HCT116 (cell line): ENCODE data around the gene CAPSL. TPM values are rescaled to one million over a fixed set of nuclear protein-coding genes. Genes with fewer than 3 reads are reported as not detected.

Experiments
- ATAC-seq: fragments of 200-7000 bp; cut with Tn5 transposase; 2 replicates; pipeline ENCODE4 v1.9.1; 2020; ENCODE audit warnings: mild to moderate bottlenecking, moderate library complexity
- BruUV-seq: library from RNA; stranded (reverse); fragments of 400-500 nt; replicated peaks from 2 replicates; lab custom pipeline; 2021; lab: Mats Ljungman, UMichigan
- CTCF ChIA-PET: fragments of 300-600 bp; sonication (Branson Sonifier 250); formaldehyde crosslinking; loops from one replicate; lab custom pipeline; 2021; ENCODE audit warnings: antibody characterized with exemption; lab: Charles Lee
- POLR2A ChIA-PET: fragments of 300-600, 350-600 bp; sonication (Branson Sonifier 250); formaldehyde crosslinking; loops from one replicate; lab custom pipeline; 2021; ENCODE audit warnings: antibody characterized with exemption; lab: Charles Lee
- RAD21 ChIA-PET, 2 experiments: fragments of 300-600 bp; sonication (Branson Sonifier 250); formaldehyde crosslinking; loops; one replicate each; lab custom pipeline; 2023; ENCODE audit warnings: low total read pairs in 2 of 2; ENCODE audit not compliant: uncharacterized antibody in 2 of 2, unreplicated experiment in 2 of 2, low non-redundant PET in 1 of 2; lab: Charles Lee
- DNase-seq: peaks from one replicate; pipeline ENCODE4 v3.0.0-alpha.2; 2010; ENCODE audit warnings: low read depth, low spot score
- H2AFZ ChIP-seq: fragments of 200-600 bp; shearing (Covaris generic), sonication (generic); 2 replicates; pipeline ENCODE4 v1.6.1; 2017; ENCODE audit warnings: low read depth, mixed run types, mixed read lengths, antibody characterized with exemption, low read length; ENCODE audit not compliant: poor library complexity, severe bottlenecking
- H3K27ac ChIP-seq: 2 replicates; pipeline ENCODE4 v1.5.1; 2012; ENCODE audit warnings: low read depth, low read length
- H3K27me3 ChIP-seq: fragments of 200-600 bp; sonication (generic); 2 replicates; pipeline ENCODE4 v1.6.1; 2016; ENCODE audit warnings: mixed run types, low read length, mixed read lengths; ENCODE audit not compliant: insufficient read depth
- H3K36me3 ChIP-seq, 2 experiments: fragments of 200-500 bp in 1 of 2; fragments of 200-600 bp in 1 of 2; sonication (Bioruptor generic) in 1 of 2; sonication (generic) in 1 of 2; 2 replicates each; pipeline versions ENCODE4 v1.5.1 to v1.6.1; 2014 to 2016; ENCODE audit warnings: low read length in 2 of 2, inconsistent platforms in 1 of 2, mixed read lengths in 1 of 2, mixed run types in 1 of 2; ENCODE audit not compliant: insufficient read depth in 2 of 2, control insufficient read depth in 1 of 2
- H3K4me1 ChIP-seq, 2 experiments: fragments of 200-600 bp in 1 of 2; sonication (generic) in 1 of 2; 2 replicates each; pipeline versions ENCODE4 v1.5.1 to v1.6.1; 2012 to 2017; ENCODE audit warnings: low read length in 2 of 2, inconsistent platforms in 1 of 2, mild to moderate bottlenecking in 1 of 2, mixed read lengths in 1 of 2, mixed run types in 1 of 2, moderate library complexity in 1 of 2; ENCODE audit not compliant: insufficient read depth in 2 of 2, control insufficient read depth in 1 of 2
- H3K4me2 ChIP-seq: fragments of 200-600 bp; sonication (generic); 2 replicates; pipeline ENCODE4 v1.6.1; 2017; ENCODE audit warnings: mixed run types, low read length, mixed read lengths
- H3K4me3 ChIP-seq, 2 experiments: fragments of 200-600 bp in 1 of 2; sonication (generic) in 1 of 2; replicated peaks in 1 of 2; 2 replicates each; pipeline ENCODE4 v1.5.1; 2011 to 2016; ENCODE audit warnings: low read length in 2 of 2, control low read depth in 1 of 2, low read depth in 1 of 2, mild to moderate bottlenecking in 1 of 2, mixed read lengths in 1 of 2, mixed run types in 1 of 2
- H3K79me2 ChIP-seq: fragments of 200-600 bp; sonication (generic); 2 replicates; pipeline ENCODE4 v1.6.1; 2017; ENCODE audit warnings: mild to moderate bottlenecking, mixed run types, low read length, moderate library complexity, mixed read lengths; ENCODE audit not compliant: insufficient read depth
- H3K9ac ChIP-seq: fragments of 200-600 bp; sonication (generic); 2 replicates; pipeline ENCODE4 v1.6.1; 2016; ENCODE audit warnings: low read length, mixed read lengths
- H3K9me2 ChIP-seq: fragments of 200-600 bp; sonication (generic), shearing (Covaris generic); 2 replicates; pipeline ENCODE4 v1.6.1; 2017; ENCODE audit warnings: mixed run types, mild to moderate bottlenecking, moderate library complexity; ENCODE audit not compliant: insufficient read depth
- H3K9me3 ChIP-seq, 2 experiments: fragments of 200-500 bp in 1 of 2; fragments of 200-600 bp in 1 of 2; sonication (Bioruptor generic) in 1 of 2; sonication (generic) in 1 of 2; 2 replicates each; pipeline ENCODE4 v1.6.1; 2014 to 2017; ENCODE audit warnings: low read length in 2 of 2, mixed read lengths in 2 of 2, inconsistent platforms in 1 of 2, low read depth in 1 of 2, mild to moderate bottlenecking in 1 of 2, mixed run types in 1 of 2, moderate library complexity in 1 of 2; ENCODE audit not compliant: control insufficient read depth in 1 of 2, insufficient read depth in 1 of 2
- H4K20me1 ChIP-seq: fragments of 200-600 bp; sonication (generic), shearing (Covaris generic); 2 replicates; pipeline ENCODE4 v1.6.1; 2017; ENCODE audit warnings: mixed run types, mild to moderate bottlenecking, moderate library complexity; ENCODE audit not compliant: insufficient read depth
- CBX3 ChIP-seq: IDR thresholded peaks from 2 replicates; pipeline ENCODE4 v1.6.1; 2012; ENCODE audit warnings: low read depth
- CTCF ChIP-seq, 3 experiments: fragments of 200-600 bp in 1 of 3; sonication (generic) in 1 of 3; IDR thresholded peaks in 2 of 3; conservative IDR thresholded peaks in 1 of 3; 2 replicates each; pipeline ENCODE4 v1.5.1; 2012 to 2017; ENCODE audit warnings: low read depth in 2 of 3, low read length in 2 of 3, antibody characterized with exemption in 1 of 3, borderline replicate concordance in 1 of 3, control low read depth in 1 of 3, mild to moderate bottlenecking in 1 of 3, mixed read lengths in 1 of 3, mixed run types in 1 of 3, moderate library complexity in 1 of 3; ENCODE audit not compliant: insufficient read depth in 1 of 3
- EGR1 ChIP-seq: IDR thresholded peaks from 2 replicates; pipeline ENCODE4 v1.6.1; 2012; ENCODE audit warnings: low read depth
- EZH2 ChIP-seq: fragments of 200-600 bp; sonication (generic); IDR thresholded peaks from 2 replicates; pipeline ENCODE4 v1.6.1; 2017; ENCODE audit warnings: antibody characterized with exemption, mixed run types
- EZH2phosphoT487 ChIP-seq: fragments of 200-600 bp; IDR thresholded peaks from 2 replicates; pipeline ENCODE4 v1.6.1; 2018; ENCODE audit warnings: antibody characterized with exemption, borderline replicate concordance
- FOSL1 ChIP-seq: IDR thresholded peaks from 2 replicates; pipeline ENCODE4 v1.6.1; 2012; ENCODE audit warnings: low read depth
- JUND ChIP-seq: IDR thresholded peaks from 2 replicates; pipeline ENCODE4 v1.6.1; 2012
- MAX ChIP-seq: IDR thresholded peaks from 2 replicates; pipeline ENCODE4 v1.6.1; 2012
- POLR2AphosphoS5 ChIP-seq: IDR thresholded peaks from 2 replicates; pipeline ENCODE4 v1.6.1; 2011; ENCODE audit warnings: mild to moderate bottlenecking, low read depth, low read length, moderate library complexity
- SIN3A ChIP-seq: IDR thresholded peaks from 2 replicates; pipeline ENCODE4 v1.6.1; 2012; ENCODE audit warnings: low read depth
- SRF ChIP-seq: IDR thresholded peaks from 2 replicates; pipeline ENCODE4 v1.6.1; 2012; ENCODE audit warnings: low read depth
- YY1 ChIP-seq: IDR thresholded peaks from 2 replicates; pipeline ENCODE4 v1.6.1; 2011; ENCODE audit warnings: low read length, low read depth, moderate library complexity, mild to moderate bottlenecking; ENCODE audit not compliant: insufficient replicate concordance; ENCODE audit errors: extremely low read depth
- ZBTB33 ChIP-seq: IDR thresholded peaks from 2 replicates; pipeline ENCODE4 v1.6.1; 2011; ENCODE audit warnings: mild to moderate bottlenecking, low read length, moderate library complexity; ENCODE audit not compliant: insufficient replicate concordance; ENCODE audit errors: extremely low read depth
- ZNF274 ChIP-seq: fragments of 200-500 bp; sonication (Bioruptor generic); IDR thresholded peaks from 2 replicates; pipeline ENCODE4 v1.6.1; 2014; ENCODE audit warnings: mild to moderate bottlenecking, low read depth, low read length, inconsistent platforms
- intact Hi-C: fragments of 100-400 bp; cut with micrococcal nuclease; formaldehyde crosslinking; loops from 2 replicates; pipeline ENCODE4 v1.10.0; 2022
- total RNA-seq: library from RNA; stranded (reverse); gene quantifications from one replicate; pipeline ENCODE4 v1.2.1, GENCODE V29; 2021; ENCODE audit not compliant: unreplicated experiment

CAPSL gene
- total RNA-seq, 1 experiment from 2014 or later: not detected

GRCh38 chr5:35877655-35878054 is 60.8 kb downstream of the CAPSL start:
- Histone ChIP-seq H2AFZ (no peak overlapping the region), H3K27ac (no peak overlapping the region)

More at GRCh38 chr5:35877655-35878054, 60.8 kb downstream of the CAPSL start:
- H3K79me2 ChIP-seq: no peaks in the 10 kb centered on the region
- H3K36me3 ChIP-seq: no peaks in the 10 kb centered on the region
- H3K4me1 ChIP-seq: no peaks in the 10 kb centered on the region; a peak in 1 of 4 replicates
- no peak overlapping the region for H3K4me2 ChIP-seq
- H3K9me3 ChIP-seq: no peaks in the 10 kb centered on the region
- DNase-seq: no peak
- H3K4me3 ChIP-seq: no peak overlapping the region
- no peaks in the 10 kb centered on the region for H4K20me1 ChIP-seq
- no peak overlapping the region for H3K9ac ChIP-seq
- ChIA-PET CTCF (no interaction called here), RAD21 (no interaction called here), POLR2A (no interaction called here)
- intact Hi-C loops: no loop called here
- no TSS peak for BruUV-seq
- H3K9me2 ChIP-seq: no peaks in the 10 kb centered on the region
- H3K27me3 ChIP-seq: peaks cover 6% of the 10 kb centered on the region; the same call in 1 of the 2 replicates
- no peak for ATAC-seq
- no peak for TF ChIP-seq YY1
- TF ChIP-seq JUND: no peak
- TF ChIP-seq EGR1: no peak
- TF ChIP-seq SRF: no peak
- no peak for TF ChIP-seq EZH2
- no peak for TF ChIP-seq SIN3A
- no peak for TF ChIP-seq EZH2phosphoT487
- no peak for TF ChIP-seq ZBTB33
- no peak for TF ChIP-seq FOSL1
- TF ChIP-seq POLR2AphosphoS5: no peak
- TF ChIP-seq CBX3: no peak
- no peak for TF ChIP-seq ZNF274
- TF ChIP-seq MAX: no peak
- TF ChIP-seq CTCF (IDR thresholded peaks at IDR 0.05 in 2 of 3, conservative IDR thresholded peaks at IDR 0.05 in 1 of 3; ENCODE audit: borderline replicate concordance in 1 of 3, insufficient read depth in 1 of 3, low read depth in 2 of 3, low read length in 2 of 3): no peak
